ENCODE data around the gene CLCA1.

GRCh38 chr1:86461482-86461881 lies 7.2 kb upstream of the CLCA1 start:
- TF ChIP-seq CTCF (IDR thresholded peaks at IDR 0.05) = no peak
- TF ChIP-seq POLR2A (IDR thresholded peaks at IDR 0.05) = no peak
- no peak for TF ChIP-seq EP300 (IDR thresholded peaks at IDR 0.05)
- TF ChIP-seq POLR2AphosphoS5 (IDR thresholded peaks at IDR 0.05) = no peak

Measured in sigmoid colon (tissue), 4 donors.